ENCODE results near the gene TNNT2.

Gene TNNT2

DNA sequence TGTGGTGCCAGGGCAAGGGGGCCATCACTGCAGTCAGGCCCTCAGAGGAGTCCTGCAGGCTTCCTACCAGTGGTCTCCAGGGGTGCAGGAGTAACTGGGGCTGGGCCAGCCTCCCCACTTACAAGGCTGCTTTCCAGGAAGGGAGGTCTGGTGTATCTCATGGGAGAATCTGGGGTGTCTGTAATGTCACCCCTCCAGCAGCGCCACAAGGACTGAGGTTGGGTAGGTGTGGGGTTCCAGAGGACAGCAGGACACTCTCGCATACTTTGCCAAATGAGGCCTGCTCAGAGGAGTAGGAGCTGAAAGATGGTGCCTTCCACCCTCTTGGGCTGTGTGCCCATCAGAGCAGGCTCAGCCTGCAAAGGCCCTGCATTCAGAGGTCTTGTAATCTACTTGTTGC, 46.9 kb downstream of the TNNT2 start:
- no peak for DNase-seq

DNA sequence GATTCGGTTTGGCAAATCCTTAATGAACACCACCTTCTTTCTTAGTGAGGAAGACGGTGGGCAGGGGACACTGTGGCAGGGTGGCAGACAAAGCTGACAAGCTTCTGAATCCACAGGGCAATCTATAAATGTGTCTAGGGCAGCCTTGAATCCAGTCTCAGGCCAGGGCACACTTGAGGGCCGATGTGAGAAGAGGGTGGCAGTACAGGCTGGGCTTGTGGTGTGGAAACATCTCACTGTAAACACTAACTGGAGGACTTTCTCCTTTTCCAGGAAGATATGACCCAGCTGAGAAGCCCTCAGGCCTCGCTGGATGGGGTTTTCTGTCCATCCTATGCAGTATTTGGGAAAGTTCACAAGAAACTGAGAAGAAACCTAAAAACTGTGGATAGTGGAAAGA, 47.7 kb downstream of the TNNT2 start:
- DNase-seq = no peak

DNA sequence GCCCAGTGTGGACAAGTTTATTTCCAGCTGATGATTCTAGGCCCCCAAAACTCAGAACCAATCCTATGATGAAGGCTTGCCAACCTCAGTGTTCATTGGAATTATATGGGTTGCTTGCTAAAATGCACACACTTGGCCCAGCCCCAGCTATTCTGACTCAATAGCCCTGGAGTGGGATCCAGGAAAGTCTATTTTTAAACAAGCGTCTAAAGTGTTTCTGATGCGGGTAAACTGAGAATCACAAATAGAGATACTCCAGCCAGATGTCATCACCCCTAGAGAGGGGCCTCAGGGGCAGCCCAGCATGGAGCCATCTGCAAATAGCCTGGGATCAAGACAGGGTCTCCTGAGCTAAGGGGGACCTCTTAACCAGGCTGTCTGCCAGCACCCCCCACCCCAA, 48.2 kb downstream of the TNNT2 start:
- no peak for DNase-seq

DNA sequence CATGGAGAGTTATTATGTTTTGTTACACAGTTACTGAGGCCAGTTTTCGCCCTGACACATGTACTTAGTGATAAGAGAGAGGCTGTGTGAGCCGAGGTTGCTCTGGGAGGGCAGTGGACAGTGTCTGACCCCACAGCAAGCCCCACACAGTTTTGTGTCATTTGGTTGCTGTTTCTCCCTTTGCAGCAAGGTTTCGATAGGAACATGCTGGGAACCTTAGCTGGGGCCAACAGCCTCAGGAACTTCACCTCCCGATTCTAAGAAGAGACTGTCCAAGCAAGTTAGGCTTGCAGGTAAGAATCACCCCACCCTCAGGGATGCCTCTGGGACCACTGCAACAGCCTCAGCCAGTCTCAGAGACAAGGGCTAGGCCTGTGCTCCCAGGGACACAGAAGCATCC, 48.9 kb downstream of the TNNT2 start:
- no peak for DNase-seq

DNA sequence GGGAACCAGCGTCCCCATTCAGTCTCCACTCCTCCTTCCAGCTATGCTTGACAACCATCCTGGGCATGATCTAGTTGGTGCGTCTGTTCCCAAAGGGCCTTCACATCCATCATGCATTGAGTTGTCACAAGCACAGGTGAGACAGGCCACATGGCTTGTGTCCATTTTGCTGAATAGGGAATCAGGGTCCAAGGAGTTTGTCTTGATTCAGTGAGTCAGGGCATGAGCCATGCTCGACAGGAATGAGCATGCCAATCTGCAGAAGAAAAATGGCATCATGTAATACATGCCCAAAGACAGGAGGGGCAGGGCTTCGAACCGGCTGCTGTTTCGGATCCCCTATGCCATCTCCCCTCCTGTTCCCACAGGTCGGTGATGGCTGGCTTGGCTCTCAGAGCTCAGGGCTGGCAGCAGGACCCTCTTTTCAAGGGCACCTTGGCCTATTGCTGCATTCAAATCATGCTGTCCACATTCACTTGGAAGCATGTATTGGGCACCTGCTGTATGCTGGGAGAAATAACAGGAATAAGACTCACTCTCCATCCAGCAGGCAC, 49.7 kb downstream of the TNNT2 start:
- no peak for DNase-seq

DNA sequence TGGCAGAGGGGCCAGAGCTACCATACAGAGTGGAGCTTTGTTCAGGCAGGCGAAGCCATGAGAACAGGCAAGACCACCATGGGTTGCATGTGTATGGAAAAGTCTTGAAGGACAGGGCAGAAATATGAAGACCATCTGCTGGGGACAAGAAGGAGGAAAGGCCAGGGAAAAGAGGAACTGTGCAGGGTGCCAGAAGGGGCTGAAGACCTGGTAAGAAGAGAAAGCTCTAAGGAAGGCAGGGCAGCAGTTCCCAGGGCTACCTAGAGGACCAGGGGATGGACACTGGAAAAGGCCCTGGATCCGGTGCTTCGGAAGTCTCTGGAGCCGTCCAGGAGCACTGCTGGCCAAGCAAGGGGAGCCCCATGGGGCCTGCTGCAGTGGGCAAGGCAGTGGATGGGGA, 50.8 kb downstream of the TNNT2 start:
- no peak for DNase-seq

DNA sequence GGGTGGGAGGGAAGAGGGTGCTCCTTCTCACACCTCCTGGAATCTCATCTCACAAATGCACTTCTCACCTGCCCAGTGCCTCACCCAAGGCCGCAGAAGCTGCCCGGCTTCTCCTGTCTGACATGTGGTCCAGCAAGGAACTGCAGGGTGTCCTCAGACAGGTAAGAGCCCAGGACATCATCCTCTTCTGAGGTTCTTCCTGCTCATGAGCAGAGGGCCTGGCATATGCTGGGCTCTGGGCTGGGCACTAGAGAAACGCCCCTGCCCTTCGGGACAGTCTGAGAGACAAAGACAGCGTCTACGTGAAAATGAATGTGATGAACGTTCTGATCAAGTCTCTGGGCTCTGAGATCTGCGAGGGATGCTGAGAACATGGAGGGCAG, 51.8 kb downstream of the TNNT2 start:
- no peak for DNase-seq

DNA sequence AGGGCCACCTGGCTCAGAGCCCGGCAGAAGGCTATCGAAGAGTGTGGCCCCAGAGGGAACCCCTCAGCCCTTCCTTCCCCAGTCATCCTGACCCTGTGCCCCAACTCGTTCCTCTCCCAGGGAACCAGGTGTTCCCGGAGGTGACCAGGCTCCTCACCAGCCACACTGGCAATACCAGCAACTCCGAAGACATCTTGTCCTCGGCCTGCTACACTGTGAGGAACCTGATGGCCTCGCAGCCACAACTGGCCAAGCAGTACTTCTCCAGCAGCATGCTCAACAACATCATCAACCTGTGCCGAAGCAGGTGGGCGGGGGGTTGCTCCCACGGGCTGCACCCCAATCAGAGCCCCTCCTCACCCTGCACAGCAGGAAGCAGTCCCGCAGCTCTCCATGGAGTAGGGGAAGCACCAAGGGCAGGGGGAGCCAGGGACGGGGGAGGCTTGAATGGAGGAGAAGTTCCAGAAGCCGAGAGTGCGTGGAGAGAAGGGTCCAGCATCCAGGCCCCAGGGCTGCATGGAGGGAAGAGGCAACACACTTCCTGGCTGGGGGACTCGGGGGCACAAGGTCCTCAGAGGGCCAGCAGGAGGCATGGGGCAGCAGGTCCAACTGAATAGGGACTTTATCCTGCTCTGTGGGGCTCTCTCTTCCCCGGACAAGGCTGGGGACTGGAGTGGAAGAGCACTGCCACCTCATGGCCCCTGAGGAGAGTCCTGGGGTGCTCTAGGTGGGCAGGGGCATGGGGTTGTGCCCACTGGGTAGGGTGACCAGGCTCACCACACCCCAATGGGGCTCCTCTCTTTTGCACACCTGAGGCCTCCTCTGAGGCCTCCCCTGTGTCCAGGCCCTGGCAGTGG, 52.4 kb downstream of the TNNT2 start:
- DNase-seq = no peak

DNA sequence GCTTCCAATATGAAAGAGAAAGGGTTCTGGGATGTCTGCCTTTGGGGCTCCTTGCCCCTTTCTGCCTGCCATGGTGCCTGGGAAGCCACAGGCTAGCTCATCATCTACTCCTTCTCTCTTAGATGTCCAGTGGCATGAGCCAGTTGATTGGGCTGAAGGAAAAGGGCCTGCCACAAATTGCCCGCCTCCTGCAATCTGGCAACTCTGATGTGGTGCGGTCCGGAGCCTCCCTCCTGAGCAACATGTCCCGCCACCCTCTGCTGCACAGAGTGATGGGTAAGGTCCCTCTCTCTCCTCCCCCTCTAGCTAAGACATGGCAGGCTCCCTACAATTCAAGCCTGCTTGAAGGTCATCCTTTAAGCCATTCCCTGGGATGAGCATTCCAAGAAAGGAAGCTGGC, 53.2 kb downstream of the TNNT2 start:
- no peak for DNase-seq

DNA sequence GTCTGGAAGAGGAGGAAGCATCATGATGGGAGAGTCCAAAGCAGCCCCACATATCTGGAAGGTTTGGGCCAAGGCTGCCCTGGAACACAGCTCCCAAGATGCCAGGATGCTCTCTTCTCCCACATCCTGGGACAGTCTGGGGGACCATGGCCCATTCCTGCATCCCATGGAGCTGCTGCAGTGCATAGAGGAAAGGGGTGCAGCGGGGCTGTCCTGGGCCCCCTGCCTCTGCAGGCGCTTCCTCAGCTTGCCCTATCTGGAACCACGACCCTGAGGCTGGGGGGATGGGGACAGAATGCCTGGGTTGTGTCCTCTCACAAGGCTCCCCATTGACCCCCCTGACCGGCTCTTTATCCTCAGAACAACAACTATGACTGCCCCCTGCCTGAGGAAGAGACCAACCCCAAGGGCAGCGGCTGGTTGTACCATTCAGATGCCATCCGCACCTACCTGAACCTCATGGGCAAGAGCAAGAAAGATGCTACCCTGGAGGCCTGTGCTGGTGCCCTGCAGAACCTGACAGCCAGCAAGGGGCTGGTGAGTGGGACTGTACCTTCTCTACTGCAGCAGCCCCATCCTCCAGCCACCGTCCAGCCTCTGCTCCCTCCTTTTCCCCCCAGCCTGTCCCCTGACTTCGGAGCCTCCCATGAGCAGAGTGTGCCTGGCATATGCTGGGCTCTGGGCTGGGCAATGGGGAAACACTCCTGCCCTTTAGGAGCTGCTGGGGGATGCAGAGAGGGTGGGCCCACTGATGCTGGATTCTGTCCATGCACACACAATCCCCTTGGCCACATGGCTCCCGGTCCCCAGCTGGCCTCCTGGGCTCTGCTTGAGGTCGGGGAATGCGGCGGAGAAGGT, 54.6 kb downstream of the TNNT2 start:
- DNase-seq = no peak

DNA sequence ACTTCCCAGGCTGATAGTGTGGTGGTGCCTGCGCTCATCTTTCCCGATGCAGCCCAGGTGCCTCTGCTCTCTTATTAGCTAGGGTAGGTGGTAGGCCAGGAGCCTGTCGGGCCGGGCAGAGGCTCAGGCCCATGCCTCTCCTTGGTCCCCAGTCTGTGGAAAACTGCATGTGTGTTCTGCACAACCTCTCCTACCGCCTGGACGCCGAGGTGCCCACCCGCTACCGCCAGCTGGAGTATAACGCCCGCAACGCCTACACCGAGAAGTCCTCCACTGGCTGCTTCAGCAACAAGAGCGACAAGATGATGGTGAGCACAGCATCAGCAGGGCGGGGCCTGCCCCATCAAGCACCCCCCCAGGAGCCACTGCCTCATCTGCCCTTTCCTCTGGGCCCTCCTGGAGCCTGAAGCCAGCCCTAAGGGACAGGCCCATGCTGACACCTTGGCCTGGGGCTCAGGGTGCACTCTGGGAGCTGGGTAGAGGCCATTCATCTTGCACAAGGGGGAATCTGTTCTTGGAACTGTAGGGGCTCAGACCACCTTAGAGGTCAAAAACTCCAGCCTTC, 55.6 kb downstream of the TNNT2 start:
- no peak for DNase-seq

DNA sequence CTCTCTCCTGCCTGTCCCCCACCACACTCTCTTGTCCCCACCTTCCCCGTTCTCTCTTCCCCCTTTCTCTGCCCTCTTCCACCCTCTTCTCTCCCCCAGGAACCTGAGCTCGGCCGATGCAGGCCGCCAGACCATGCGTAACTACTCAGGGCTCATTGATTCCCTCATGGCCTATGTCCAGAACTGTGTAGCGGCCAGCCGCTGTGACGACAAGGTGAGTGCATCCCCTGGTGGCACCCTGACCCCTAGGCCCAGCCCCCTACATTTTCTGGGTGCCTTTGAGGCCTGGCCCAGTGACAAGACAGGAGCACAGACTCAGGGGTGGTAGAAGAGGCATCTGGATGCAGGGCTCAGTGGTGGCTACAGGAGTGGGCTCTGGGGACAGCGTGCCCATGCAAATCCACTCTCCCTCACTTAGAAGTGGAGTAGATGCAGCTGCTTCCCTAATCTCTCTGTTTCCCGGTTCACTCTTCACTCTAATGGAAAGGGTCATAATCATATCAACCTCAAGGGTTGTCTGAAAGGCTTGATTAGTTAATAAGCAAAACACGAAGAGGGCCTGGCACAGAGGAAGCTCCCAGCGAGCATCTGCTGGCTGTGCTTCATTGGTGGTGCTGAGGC, 57.2 kb downstream of the TNNT2 start:
- no peak for DNase-seq

DNA sequence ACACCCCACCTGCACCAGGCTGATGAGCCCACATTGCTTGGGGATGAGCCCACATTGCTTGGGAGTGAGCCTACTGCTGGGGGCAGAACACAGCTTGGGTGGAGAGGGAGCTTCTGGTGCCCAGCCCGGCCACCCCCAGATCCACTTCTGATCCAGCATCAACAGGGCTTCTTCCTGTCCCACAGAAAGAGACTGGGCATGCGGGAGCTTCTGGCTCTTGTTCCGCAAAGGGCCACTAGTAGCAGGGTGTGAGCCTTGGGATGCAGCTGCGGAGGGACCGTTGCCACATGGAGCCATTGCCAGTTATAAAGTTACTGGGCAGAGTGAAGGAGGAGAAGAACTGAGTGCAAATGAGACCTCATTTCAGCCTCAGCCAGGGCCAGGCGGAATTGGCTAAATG, 57.8 kb downstream of the TNNT2 start:
- DNase-seq = no peak

DNA sequence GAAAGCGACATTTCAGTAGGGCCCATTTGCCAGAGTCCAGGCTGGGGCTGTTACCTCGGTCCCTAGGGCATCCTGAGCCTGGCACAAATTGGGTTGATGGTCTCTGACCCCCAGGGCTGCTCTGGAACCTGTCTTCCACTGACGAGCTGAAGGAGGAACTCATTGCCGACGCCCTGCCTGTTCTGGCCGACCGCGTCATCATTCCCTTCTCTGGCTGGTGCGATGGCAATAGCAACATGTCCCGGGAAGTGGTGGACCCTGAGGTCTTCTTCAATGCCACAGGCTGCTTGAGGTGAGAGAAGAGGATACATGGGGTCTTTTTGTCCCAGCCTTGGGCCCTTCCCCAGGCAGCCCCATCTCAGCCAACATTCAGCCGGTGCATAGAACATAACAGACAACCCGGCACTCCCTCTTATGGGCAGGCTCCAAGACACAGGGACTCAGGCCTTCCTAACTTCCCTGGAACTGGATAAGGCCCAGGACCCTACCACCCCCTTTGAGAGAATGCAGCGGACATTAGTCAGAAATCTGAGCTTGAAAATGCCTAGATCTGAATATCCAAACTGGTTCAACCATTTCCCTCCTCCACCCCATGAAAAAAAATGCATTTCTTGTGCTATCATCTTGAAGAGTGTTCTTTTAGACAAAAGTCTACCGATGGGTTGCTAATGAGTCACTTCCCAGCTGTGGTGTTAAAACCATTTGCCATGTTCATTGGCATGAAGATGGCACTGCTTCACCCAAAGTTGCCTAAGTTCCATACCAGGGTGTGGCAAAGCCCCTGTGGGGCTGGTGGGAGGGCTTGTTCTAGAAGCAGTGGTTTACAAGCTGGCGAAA, 58.8 kb downstream of the TNNT2 start:
- no peak for DNase-seq

DNA sequence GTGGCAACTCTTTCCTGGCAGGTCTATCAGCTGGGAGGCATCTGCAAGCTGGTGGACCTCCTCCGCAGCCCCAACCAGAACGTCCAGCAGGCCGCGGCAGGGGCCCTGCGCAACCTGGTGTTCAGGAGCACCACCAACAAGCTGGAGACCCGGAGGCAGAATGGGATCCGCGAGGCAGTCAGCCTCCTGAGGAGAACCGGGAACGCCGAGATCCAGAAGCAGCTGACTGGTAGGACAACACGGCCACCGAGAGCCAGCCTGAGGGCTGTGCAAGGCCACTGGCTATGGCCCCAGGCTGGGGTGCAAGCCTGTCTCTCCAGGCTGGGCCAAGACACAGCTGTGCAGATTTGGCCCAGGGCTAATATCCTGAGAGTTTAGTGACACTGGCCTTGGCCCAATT, 59.9 kb downstream of the TNNT2 start:
- no peak for DNase-seq

DNA sequence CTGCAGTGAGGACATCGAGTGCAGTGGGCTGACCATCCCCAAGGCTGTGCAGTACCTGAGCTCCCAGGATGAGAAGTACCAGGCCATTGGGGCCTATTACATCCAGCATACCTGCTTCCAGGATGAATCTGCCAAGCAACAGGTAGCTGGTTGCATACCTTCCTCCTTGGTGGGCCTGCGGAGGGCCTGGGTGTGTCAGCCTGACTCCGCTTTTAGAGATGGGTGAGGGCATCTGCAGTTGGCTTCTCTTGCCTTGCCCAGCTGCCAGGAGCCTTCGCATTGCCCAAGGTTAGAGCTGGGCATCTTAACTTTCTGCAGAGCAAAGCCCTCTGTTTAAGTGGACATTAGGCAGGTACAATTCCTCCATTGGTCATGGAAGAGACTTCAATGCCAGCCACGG, 60.9 kb downstream of the TNNT2 start:
- DNase-seq = no peak

DNA sequence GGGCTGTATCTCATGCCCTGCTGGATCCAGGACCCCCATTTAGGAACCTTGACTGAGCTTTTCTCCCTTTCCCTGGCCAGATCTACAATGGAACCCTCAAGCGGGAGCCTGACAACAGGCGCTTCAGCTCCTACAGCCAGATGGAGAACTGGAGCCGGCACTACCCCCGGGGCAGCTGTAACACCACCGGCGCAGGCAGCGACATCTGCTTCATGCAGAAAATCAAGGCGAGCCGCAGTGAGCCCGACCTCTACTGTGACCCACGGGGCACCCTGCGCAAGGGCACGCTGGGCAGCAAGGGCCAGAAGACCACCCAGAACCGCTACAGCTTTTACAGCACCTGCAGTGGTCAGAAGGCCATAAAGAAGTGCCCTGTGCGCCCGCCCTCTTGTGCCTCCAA, 64.4 kb downstream of the TNNT2 start:
- DNase-seq = no peak

DNA sequence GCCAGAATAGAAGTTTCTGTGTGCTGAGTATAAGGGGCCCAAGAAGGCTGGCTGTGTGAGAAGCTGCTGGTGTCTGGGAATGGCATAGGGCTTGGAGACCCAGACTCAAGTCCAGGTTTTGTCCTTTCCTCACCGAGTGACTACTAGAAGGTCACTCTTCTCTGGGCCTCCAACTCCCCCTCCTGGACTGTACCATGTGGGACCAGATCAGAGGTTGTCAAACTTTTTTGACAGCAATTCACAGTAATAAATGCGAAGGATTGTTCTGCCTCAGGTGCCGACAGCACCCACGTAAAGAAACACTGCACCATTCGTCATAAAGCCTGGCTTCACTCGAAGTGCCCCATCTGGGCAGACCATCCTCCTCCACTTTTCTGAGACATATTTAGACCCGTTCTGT, 65.2 kb downstream of the TNNT2 start:
- DNase-seq = no peak

DNA sequence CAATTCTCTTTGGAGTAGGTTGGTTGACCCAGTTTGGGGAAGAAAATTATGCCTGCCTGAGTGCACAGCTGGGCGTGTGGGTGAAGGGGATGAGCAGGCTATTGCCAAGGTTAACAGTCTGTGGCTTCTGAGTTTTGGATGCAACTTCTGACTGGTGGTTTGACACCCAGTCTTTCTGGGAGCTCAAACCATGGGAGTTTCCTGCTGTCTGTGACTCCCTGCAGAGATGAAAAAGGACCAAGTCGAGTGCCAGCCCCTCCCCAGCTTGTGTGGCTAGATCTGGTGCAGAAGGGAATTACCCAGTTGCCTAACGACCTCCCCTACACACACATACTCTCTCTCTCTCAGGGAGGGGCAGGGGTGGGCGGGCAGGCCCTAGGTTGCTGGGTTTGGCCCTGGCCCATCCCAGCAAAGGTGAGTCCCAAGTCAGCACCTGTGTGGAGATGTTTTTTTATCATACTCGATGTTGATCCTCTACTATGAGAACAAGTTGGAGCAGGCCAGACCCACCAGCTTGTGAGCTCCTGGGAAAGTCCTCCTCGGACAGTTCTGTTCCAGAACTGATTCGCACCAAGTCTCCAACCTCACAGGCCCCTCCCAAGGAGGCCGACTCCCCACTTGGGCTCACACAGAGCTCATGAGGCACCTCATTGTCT, 66.0 kb downstream of the TNNT2 start:
- DNase-seq = no peak

DNA sequence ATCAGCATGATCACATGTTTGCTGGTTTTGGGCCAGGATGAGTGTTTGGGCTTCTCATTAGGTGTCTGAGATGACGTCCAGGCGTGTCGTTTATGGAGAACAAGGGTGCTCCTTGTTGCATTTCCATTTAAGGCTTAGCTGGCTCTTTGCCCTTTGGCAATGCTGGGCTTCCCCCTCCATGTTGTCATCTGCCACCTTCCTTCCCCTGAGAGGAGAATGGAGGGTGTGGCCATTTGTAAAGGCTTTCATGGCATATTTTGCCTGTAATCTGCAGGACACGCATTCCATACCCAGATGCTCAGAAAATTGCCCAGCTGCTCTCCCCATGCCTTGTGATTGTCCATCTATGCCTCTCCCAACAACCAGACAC, 66.5 kb downstream of the TNNT2 start:
- DNase-seq = no peak

DNA sequence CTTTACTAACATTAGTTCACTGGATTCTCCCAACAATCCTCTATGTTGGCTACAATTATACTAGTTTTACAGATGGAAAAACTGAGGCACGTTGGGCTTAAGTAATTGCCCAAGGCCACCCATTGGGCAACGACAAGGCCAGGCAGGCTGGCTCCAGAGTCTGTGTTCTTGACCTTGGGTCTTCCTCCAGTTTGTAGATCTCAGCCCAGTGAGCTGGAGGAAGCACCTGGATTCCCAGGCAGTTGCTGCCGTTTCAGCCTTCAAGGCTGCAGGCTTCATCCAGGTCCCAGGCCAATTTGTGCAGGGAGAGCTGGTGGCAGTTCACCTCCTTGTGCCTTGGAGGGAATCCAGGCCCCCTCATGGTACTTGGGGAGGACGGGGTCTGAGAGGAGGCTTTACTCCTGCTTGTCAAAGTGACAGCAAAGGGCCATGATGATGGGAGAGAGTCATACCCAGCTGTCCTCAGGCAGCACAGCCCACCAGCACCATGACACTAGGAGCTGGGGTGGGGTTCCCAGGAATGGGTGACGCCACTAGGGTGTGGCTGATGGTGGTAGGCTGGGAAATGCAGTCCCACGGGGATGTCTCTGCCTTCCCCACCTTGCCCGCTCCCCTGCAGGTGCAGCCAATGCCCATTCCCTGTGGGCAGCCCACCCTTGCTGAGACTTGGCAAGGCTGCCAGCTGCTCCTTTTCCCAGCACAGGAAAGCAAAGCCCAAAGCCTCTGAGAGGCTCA, 67.1 kb downstream of the TNNT2 start:
- DNase-seq = no peak

All from GDM1 (cell line).